T follicular helper cell (primary cell): Measurements from ENCODE around the gene SLC6A3.
"Not testable (repeated sequence)": the region's sequence is repeated elsewhere in the genome, so short reads cannot be mapped to it uniquely, and the experiment has no call there.

Experiments
- DNase-seq: peaks from one replicate; pipeline ENCODE4 v3.0.0-alpha.2; 2020; ENCODE audit warnings: low read depth

Gene SLC6A3

DNA sequence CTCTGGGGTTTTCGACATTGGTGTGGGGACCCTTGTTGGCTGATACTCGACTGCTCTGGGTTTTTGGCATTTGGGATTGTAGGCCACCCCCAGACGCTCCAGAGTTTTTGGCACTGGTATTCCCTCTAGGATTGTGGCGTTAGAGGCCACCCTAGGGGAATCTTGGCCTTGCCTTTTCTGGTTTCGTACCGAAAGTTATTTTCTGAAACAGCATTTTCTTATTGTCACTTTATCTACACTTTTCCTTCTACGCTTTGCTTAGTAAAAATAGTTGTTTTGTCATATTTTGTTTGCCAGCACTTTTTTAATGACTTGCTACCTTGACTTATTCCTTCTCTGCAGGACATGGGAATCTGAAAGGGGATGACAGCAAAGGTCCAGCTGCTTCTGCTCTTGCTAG lies 75.2 kb downstream of the SLC6A3 start:
- no peak for DNase-seq

- DNase-seq: no peak
Observed at GRCh38 chr5:1368756-1369155, 76.5 kb downstream of the SLC6A3 start.

DNA sequence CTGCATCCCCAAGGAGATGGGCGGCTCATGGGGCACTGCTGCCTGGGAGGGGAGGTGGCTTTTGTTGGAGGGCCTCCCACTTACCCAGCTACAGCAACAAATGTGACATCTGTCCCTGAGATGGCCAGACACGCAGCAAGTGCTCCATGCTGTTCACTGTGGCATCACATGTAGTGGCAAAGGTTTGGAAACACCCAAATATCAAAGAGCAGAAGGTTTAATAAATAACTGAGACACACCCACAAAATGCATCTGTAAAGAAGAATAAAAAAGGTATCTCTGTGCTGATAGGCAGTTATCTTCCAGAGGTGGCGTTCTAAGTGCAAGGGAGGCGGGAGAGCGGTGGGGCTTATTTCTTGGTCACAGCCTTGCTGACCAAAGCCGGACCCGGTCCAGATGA lies 77.0 kb downstream of the SLC6A3 start:
- DNase-seq: no peak

DNA sequence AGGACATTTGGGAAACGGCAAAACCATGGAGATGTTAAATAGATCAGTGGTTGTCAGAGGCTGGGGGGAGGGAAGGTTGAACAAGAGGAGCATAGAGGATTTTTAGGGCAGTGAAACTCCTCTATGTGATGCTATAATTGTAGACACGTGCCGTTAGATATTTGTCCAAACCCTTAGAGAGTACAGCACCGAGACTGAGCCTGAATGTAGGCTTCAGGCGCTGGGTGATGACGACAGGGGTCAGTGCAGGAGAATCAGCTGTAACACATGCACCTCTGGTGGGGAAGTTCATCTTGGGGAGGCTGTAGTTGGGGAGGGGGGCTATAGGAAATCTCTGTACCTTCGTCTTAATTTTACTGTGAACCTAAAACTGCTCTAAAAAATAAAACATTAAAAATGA lies 78.1 kb downstream of the SLC6A3 start:
- no peak for DNase-seq

DNA sequence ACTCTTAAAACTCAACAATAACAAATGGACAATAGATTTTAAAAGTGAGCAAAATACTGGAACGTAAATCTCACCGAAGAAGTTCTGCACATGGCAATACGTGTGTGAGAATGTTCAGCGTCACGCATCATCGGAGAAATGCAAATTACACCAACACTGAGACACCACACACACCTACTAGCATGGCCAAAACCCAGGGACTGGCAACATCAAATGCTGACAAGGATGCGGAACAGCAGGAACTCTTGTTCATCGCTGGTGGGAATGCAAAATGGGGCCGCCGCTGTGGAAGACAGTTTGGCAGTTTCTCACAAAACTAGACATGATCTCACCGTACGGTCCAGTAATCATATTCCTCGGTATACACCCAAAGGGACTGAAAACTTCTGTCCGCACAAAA lies 78.7 kb downstream of the SLC6A3 start:
- DNase-seq: no peak

GRCh38 chr5:1364211-1364610 lies 81.0 kb downstream of the SLC6A3 start:
- no peak for DNase-seq

GRCh38 chr5:1363581-1363980 lies 81.7 kb downstream of the SLC6A3 start:
- no peak for DNase-seq

DNA sequence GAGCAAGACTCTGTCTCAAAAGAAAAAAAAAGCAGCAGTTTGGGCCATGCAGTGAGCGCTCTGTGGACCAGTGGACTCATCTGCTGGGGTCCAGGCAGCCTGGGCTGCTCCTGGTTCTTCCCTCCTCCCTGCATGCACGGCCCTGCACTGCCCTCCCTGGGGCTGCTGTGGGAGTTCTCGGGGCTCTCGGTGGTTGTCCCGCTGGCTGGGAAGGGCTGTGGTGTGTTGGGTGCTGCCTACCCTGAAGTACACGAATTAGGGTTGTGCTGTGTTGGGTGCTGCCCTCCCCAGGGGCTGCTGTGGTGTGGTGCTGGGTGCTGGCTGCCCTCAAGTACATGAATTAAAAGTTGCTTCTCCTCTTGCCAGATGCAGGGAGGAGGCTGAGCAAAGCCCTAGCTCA lies 82.1 kb downstream of the SLC6A3 start:
- no peak for DNase-seq

GRCh38 chr5:1362242-1363015 lies 82.8 kb downstream of the SLC6A3 start:
- no peak for DNase-seq

- DNase-seq: no peak
Observed at GRCh38 chr5:1360861-1361260, 84.4 kb downstream of the SLC6A3 start.

GRCh38 chr5:1360367-1360766 lies 84.9 kb downstream of the SLC6A3 start:
- not testable (repeated sequence) for DNase-seq

GRCh38 chr5:1359713-1360112 lies 85.5 kb downstream of the SLC6A3 start:
- DNase-seq: no peak

GRCh38 chr5:1359031-1359645 lies 86.1 kb downstream of the SLC6A3 start:
- no peak for DNase-seq

- no peak for DNase-seq
Observed at GRCh38 chr5:1358726-1359025, 86.6 kb downstream of the SLC6A3 start.

- no peak for DNase-seq
Observed at GRCh38 chr5:1357946-1358725, 87.1 kb downstream of the SLC6A3 start.

DNA sequence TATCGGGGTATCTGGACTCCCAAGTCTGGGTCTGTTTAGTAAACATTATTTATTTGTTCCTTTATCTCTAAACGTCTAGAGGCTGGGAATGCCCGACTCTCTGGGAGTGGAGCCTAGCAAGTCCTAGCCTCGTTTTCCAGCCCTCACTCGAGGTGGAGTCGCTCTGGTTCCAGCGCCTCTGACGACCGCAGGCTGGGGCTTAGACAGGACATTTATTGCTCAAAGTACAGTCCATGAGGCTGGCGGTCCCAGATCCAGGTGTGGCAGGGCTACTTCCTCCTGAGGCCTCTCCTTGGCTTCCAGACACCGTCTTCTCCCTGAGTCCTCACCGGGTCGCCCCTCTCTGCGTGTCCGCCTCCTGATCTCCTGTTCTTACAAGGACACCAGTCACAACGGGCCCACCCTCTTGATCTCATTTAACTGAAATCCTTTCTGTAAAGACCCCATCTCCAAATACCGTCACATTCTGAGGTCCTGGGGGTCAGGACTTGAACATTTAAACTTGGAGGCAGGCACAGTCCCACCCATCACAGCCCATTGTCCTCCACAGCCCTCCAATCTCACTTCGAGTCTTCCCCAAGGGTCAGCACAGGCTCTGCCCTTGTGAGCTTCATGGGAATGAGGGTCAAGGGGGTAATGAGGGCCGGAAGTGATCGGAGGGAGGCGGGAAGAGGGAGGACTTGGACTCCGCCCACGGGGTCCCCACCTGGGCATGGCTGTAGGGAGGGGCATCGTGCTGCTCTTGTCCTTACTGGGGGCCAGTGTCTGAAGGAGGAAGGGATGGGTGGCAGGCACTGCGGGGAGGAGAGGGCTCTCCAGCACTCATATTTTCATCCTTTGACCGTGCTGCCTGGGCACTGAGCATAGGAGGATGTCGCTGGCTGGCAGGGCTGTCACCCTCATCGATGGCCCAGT lies 88.1 kb downstream of the SLC6A3 start:
- DNase-seq: no peak

- no peak for DNase-seq
Observed at GRCh38 chr5:1354576-1354975, 90.7 kb downstream of the SLC6A3 start.

DNA sequence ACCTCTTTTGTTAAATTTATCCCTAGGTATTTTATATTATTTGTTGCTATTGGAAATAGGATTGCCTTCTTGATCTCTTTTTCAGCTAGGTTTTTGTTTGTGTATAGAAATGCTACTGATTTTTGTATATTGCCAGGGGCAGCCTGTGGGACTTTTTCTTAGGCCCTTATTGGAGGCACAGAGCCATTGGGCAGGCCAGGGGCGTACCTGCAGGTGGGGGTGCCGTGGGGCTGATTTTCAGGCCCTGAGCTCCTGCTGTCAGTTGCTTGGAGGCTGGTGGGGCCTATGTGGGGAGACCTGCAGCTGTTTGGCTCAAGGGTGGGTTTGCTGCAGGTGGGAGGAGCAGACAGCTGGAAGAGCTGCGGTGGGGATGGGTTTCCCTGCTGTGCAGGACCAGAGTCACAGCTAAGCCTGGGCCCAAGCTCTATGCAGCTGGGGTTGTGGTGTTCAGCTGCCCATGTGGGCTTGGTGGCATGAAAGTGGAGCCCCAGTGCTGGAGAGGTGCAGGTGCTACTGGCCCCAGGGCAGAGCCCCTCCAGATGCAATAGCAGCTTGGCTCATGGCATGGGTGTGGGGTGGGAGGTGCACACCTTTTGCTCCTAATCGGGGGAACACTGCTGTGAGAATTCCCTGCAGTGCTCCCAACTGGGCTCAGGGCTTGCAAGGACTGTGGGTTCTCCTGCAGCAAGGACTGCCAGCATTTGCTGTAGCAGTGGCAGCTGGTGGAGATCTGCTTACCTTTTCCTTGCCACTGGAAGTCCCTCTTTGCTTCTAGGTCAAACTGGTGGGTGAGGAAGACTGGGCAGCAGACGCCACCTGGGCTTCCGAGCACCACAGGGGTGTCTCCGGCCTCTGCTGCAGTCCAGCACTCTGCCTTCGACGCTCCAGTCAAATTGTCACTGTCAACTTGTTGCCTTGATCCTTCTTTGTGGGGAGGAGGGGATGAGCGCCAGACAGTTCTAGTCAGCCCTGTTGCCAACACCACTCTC lies 92.7 kb downstream of the SLC6A3 start:
- no peak for DNase-seq

GRCh38 chr5:1351156-1351555 lies 94.1 kb downstream of the SLC6A3 start:
- no peak for DNase-seq

DNA sequence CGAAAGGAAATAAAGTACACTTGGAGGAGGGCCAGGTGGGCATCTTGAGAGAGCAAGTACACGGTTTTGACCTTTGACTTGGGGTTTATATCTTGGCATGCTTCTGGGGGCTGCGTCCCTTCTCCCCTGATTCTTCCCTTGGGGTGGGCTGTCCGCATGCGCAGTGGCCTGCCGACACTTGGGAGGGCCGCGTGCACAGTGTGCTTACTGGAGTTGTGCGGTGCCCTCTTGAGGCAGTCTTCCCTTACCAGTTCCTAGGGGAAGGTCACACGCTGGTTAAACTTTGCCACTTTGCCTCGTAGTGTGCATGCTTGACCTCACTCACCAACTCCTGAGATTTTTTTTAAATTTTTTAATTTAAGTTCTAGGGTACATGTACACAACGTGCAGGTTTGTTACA lies 96.0 kb downstream of the SLC6A3 start:
- DNase-seq: no peak

DNA sequence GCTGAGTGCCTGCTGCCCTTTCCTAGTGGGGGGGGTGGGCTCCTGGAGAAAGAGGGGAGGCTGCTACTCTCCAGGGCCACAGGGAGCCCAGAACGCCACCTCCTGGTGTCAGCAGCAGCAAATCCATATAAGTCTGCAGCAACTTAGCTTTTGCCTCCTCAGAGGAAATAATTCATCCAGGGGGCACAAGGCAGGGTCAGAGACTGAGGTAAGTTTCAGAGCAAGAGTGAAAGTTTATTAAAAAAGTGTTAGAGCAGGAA lies 96.3 kb downstream of the SLC6A3 start:
- no peak for DNase-seq
